ENCODE measurements around the gene ANTXR1. TPM values are rescaled to one million over a fixed set of nuclear protein-coding genes. Genes with fewer than 3 reads are reported as not detected.

The ANTXR1 gene
- total RNA-seq, 1 donor from 2014 or later, result 61.1 TPM

DNA sequence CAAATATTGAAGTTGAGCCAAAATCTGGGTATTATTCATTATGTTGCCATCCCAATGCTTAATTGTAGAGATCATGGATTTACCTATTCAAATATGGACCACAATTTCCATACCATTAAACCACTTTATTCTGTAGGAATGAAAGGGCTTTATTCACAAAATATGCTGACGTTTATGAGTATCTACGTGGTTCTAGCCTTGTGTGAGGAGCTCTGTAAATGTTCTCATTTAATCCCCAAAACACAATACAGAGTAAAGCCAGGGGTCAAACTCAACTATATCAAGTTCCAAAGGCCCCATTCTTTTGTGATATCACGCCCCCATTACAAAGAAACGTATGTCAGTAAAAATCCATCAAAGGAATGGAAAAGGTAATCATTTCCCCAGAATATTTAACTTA lies 61.9 kb downstream of the ANTXR1 start:
- TF ChIP-seq CTCF (conservative IDR thresholded peaks at IDR 0.05), result no peak
- H3K27ac Mint-ChIP-seq (ENCODE audit: unreplicated experiment), result no peak overlapping the region

GRCh38 chr2:69075486-69075885 lies 62.5 kb downstream of the ANTXR1 start:
- H3K36me3 Mint-ChIP-seq (ENCODE audit: low read depth), result peaks cover 9% of the 10 kb centered on the region
- H3K27ac Mint-ChIP-seq (ENCODE audit: unreplicated experiment), result no peak overlapping the region
- no peak for DNase-seq (ENCODE audit: low read depth, low spot score)
- no peaks in the 10 kb centered on the region for H3K27me3 Mint-ChIP-seq (ENCODE audit: low read depth)
- H3K9me3 Mint-ChIP-seq, result no peaks in the 10 kb centered on the region
- no peak overlapping the region for H3K4me3 Mint-ChIP-seq
- no peaks in the 10 kb centered on the region for H3K4me1 Mint-ChIP-seq
- TF ChIP-seq CTCF (conservative IDR thresholded peaks at IDR 0.05), result no peak

More for the DNA sequence above, 61.9 kb downstream of the ANTXR1 start:
- Mint-ChIP-seq H3K36me3 (ENCODE audit: low read depth) (peaks cover 9% of the 10 kb centered on the region), H3K27me3 (ENCODE audit: low read depth) (no peaks in the 10 kb centered on the region), H3K4me1 (no peaks in the 10 kb centered on the region), H3K9me3 (no peaks in the 10 kb centered on the region), H3K4me3 (no peak overlapping the region)
- DNase-seq (ENCODE audit: low read depth, low spot score), result no peak

- TF ChIP-seq CTCF (conservative IDR thresholded peaks at IDR 0.05), result no peak
- Mint-ChIP-seq H3K36me3 (ENCODE audit: low read depth) (peaks cover 11% of the 10 kb centered on the region), H3K27ac (ENCODE audit: unreplicated experiment) (no peak overlapping the region), H3K9me3 (no peaks in the 10 kb centered on the region), H3K4me1 (no peaks in the 10 kb centered on the region), H3K4me3 (no peak overlapping the region), H3K27me3 (ENCODE audit: low read depth) (no peaks in the 10 kb centered on the region)
- no peak for DNase-seq (ENCODE audit: low read depth, low spot score)
These were observed 63.6 kb downstream of the ANTXR1 start for GRCh38 chr2:69076601-69077000.

- peaks cover 11% of the 10 kb centered on the region for H3K36me3 Mint-ChIP-seq (ENCODE audit: low read depth)
These were observed 64.4 kb downstream of the ANTXR1 start for GRCh38 chr2:69077252-69077950.

DNA sequence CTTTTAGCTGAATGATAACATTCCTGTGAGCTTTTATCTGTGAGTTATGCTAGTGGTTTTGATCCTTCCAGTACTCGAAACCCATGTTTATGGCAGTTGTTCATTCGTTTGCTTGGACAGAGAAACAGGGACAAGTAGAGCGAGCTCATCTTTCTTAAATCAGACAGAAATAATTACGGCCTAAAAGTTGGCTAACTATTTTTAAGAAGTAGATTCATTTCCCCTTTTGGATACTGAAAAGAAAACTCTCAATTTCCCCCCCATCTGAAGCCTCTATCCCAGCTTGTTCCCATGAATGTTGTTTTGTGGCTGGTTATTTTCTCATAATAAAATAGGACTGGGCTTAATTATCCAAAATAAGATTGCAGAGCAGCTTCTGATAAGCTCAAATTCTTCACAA lies 67.1 kb downstream of the ANTXR1 start:
- no peak for DNase-seq (ENCODE audit: low read depth, low spot score)
- TF ChIP-seq CTCF (conservative IDR thresholded peaks at IDR 0.05), result no peak
- Mint-ChIP-seq H3K36me3 (ENCODE audit: low read depth) (peaks cover 11% of the 10 kb centered on the region), H3K4me1 (no peaks in the 10 kb centered on the region), H3K27ac (ENCODE audit: unreplicated experiment) (no peak overlapping the region), H3K9me3 (no peaks in the 10 kb centered on the region), H3K27me3 (ENCODE audit: low read depth) (no peaks in the 10 kb centered on the region), H3K4me3 (no peak overlapping the region)

More at GRCh38 chr2:69077252-69077950, 64.4 kb downstream of the ANTXR1 start:
- TF ChIP-seq CTCF (conservative IDR thresholded peaks at IDR 0.05), result no peak
- H3K4me3 Mint-ChIP-seq, result no peak overlapping the region
- no peak overlapping the region for H3K27ac Mint-ChIP-seq (ENCODE audit: unreplicated experiment)
- H3K4me1 Mint-ChIP-seq, result no peaks in the 10 kb centered on the region
- H3K9me3 Mint-ChIP-seq, result no peaks in the 10 kb centered on the region
- H3K27me3 Mint-ChIP-seq (ENCODE audit: low read depth), result no peaks in the 10 kb centered on the region
- no peak for DNase-seq (ENCODE audit: low read depth, low spot score)

Measured in neural crest cell (in vitro differentiated cells).